Stimulated activated CD8-positive, alpha-beta memory T cell treated with anti-CD3 and anti-CD28 coated beads, Interleukin-4, amount 100 ng/mL, for 4 hours (primary cell): ENCODE data around the gene TNFRSF19.
"Not testable (repeated sequence)": the region's sequence is repeated elsewhere in the genome, so short reads cannot be mapped to it uniquely, and the experiment has no call there.

Experiments used
- DNase-seq, 2 donors: peaks; one replicate each; pipeline ENCODE4 v3.0.0-alpha.2; 2020; ENCODE audit warnings: low read depth in 2 of 2, low spot score in 1 of 2

The TNFRSF19 gene

DNA sequence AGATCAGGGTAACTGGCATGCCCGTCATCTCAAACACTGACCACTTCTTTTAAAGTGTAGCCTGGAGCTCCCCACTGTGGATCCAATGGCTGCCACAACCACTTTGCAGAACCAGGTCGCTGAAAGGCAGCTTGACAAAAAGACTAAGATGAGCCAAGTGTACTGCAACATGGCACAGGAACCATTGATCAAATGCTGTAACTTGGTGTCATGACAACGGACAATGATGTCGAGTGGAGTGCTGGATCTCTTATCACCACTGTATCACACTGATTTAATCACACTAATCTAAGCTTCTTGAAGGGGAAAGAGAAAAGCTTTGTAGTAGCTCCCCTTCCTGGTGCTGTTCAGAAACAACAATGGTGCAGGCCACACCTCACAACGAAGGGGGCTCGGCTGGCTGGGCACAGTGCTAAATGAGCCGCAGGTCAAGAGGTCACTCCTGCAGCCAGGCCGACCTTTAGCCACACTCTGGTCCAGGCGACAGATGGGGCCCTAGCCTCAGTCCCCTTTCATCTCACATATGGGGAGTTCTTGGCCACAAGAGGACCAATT lies 2.2 kb upstream of the TNFRSF19 start:
- DNase-seq = no peak

DNA sequence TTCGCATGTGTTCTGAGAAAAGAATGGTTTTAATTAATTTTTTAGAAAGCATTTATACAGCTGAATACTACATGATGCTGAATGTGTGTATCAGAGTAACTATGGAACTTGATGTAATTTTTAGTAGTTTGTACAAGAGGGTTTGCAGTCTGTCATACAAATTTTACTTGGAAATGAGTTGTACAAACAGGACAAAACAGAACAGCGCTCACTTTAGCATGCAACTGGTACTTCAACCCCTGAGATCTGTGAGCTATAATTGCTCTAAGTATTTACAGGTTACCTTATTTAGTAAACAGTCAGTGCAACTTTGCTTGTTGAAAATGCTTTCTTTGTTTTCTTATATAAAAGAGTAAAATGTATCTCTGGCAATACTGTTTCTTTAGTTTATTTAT lies 706 bp downstream of the TNFRSF19 start:
- no peak for DNase-seq

DNA sequence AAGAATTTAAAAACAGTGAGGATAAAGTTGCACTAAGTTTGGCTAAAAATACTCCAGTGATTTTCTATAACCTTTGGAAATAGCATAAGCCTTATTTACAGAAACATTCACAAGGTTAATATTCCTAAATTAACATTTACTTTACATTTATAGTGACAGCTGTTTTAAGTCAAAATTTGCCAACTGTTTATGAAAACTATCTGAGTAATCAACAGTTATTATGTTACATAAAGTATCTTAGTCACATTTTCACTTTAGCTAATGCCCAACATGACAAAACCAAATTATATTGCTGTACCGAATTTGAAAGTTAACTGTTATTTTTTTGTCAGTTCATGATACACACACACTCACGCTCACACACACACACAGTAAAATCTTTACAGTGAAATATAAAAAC lies 1.2 kb downstream of the TNFRSF19 start:
- DNase-seq = no peak

DNA sequence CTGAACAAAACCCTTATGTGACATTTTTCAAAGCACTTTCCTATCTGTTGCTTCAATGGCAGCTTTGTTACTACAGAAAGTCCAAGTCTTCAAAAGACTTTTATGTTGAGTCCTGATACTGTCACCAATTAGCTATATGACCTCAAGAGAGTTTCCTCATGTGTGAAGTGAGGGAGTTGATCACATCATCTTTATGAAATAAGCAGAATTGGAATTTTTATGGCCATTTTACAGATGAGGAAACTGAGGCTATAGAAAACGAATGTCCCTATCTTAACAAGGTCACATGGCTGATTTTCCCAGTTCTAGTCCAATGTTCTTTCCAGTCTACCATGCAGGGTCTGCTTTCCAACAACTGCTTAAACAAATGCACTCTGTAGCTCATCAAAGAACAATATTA lies 2.6 kb downstream of the TNFRSF19 start:
- DNase-seq = no peak

GRCh38 chr13:23574421-23575145 lies 4.4 kb downstream of the TNFRSF19 start:
- DNase-seq = no peak

GRCh38 chr13:23575632-23576031 lies 5.4 kb downstream of the TNFRSF19 start:
- DNase-seq = no peak

GRCh38 chr13:23578411-23579071 lies 8.3 kb downstream of the TNFRSF19 start:
- peak; percentile 18 for DNase-seq

GRCh38 chr13:23579072-23579895 lies 9.1 kb downstream of the TNFRSF19 start:
- peak; percentile 76 to 85 for DNase-seq

GRCh38 chr13:23579896-23580683 lies 9.9 kb downstream of the TNFRSF19 start:
- no peak for DNase-seq

GRCh38 chr13:23580684-23581060 lies 10.5 kb downstream of the TNFRSF19 start:
- DNase-seq = no peak

GRCh38 chr13:23583491-23583890 lies 13.3 kb downstream of the TNFRSF19 start:
- no peak for DNase-seq

DNA sequence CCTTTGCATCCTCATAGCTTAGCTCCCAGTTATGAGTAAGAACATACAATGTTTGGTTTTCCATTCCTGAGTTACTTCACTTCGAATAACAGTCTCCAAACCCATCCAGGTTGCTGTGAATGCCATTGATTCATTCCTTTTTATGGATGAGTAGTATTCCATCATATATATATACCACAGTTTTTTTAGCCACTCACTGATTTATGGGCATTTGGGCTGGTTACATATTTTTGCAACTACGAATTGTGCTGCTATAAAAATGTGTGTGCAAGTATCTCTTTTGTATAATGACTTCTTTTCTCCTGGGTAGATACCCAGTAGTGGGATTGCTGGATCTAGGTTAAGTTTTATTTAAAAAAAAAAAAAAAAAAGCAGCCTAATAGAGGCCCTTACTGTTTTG lies 14.1 kb downstream of the TNFRSF19 start:
- no peak for DNase-seq

DNA sequence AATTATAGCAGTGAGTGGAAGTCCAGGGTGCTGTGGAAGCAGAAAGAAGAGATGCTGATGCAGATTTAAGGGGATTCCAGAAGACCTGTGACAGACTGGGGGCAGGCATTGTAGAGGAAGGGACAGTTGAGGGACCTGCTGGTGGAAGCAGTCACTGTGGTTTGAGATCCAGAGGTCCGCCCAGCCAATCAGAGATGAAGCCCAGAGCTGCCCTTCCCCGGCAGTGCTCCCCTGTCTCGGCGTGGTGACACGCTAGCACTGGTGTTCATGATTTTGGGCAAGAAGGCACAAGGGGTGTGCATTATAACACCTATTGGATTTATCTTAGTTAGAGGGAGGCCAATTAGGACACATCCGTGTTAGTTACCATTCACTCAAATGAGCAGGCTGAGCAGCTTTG lies 16.1 kb downstream of the TNFRSF19 start:
- DNase-seq = no peak

- no peak for DNase-seq
Measured at GRCh38 chr13:23588666-23589065, 18.5 kb downstream of the TNFRSF19 start.

- DNase-seq = no peak
Measured at GRCh38 chr13:23592596-23592995, 22.4 kb downstream of the TNFRSF19 start.

- DNase-seq = no peak
Measured at GRCh38 chr13:23593148-23593547, 22.9 kb downstream of the TNFRSF19 start.

DNA sequence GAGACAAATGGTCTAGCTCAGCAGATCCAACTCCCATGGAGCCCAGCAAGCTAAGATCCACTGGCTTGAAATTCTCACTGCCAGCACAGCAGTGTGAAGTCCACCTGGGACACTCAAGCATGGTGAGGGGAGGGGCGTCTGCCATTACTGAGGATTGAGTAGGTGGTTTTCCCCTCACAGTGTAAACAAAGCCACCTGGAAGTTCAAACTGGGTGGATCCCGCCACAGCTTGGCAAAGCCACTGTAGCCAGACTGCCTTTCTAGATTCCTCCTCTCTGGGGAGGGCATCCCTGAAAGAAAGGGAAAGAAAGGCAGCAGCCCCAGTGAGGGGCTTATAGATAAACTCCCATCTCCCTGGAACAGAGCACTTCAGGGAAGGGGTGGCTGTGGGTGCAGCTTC lies 24.1 kb downstream of the TNFRSF19 start:
- DNase-seq = not testable (repeated sequence)

GRCh38 chr13:23598369-23598768 lies 28.2 kb downstream of the TNFRSF19 start:
- DNase-seq = no peak

DNA sequence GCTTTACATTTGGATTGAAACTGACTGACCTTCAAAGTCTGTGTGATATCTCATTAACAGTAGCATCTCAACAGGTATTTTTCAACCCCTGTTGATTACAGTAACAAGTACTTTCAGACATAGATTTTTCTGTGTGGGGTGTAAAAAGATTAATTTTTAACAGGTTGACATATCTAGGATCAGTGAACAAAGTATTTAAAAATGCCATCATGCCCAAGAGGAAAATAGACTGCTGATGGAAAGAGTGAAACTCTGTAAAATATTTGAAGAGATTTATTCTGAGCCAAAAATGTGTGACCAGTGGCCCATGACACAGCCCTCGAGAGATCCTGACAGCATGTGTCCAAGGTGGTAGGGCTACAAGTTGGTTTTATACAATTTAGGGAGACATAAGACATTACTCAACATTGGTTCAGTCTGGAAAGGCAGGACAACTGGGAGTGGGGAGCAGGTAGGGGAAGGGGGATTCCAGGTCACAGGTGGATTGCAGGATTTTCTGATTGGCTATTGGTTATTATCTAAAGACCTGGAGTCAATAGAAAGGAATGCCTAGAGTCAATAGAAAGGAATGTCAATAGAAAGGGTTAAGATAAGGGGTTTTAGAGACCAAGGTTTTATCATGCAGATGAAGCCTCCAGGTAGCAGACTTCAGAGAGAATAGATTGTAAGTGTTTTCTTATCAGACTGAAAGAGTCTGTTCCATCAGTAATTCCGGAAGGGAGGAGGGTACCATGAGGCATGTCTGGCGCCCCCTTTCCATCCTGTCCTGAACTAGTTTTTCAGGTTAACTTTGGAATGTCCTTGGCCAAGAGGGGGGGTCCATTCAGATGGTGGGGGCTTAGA lies 29.1 kb downstream of the TNFRSF19 start:
- no peak for DNase-seq

DNA sequence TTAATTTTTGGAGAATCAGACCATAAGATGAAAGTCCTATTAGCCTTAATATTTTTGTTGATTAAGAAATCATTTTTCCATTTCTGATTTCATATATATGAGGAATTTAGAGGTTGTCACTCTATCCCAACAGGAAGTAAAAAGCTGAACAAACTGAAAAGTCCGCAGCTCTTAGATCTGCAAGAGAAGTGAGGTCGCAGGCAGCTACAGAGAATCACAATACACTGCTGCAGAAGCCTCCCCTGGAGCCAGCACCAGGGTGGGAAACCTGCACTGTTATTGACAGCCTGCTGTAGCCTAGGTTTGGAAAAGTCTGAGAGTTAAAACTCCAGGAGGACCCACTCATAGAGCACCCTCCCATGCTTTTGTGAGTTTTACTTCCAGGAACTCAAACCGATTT lies 29.9 kb downstream of the TNFRSF19 start:
- DNase-seq = no peak
